MCF 10A (cell line): ENCODE data around the gene RNF208. TPM values are rescaled to one million over a fixed set of nuclear protein-coding genes. Genes with fewer than 3 reads are reported as not detected.
A peak's percentile ranks its signal among the peaks of the same experiment; 100 is the strongest.

Experiments used
- BruUV-seq: library from RNA; stranded (reverse); fragments of 400-500 nt; replicated peaks from 2 replicates; lab custom pipeline; 2021; lab: Mats Ljungman, UMichigan
- CTCF ChIA-PET: fragments of 300-600 bp; sonication (Branson Sonifier 250); formaldehyde crosslinking; extraction: SDS; loops from one replicate; lab custom pipeline; 2021; ENCODE audit warnings: antibody characterized with exemption, inconsistent platforms; lab: Yijun Ruan, JAX
- POLR2A ChIA-PET: fragments of 300-600, 350-650 bp; sonication (Branson Sonifier 250); formaldehyde crosslinking; extraction: SDS; loops from one replicate; lab custom pipeline; 2020; ENCODE audit warnings: antibody characterized with exemption, inconsistent platforms; lab: Yijun Ruan, JAX
- DNase-seq: peaks from one replicate; pipeline ENCODE4 v3.0.0-alpha.2; 2018; ENCODE audit not compliant: unreplicated experiment
- H3K27ac Mint-ChIP-seq: one replicate; pipeline ENCODE4 v1.8.0; 2022; ENCODE audit warnings: mild to moderate bottlenecking, low read depth, mixed read lengths; ENCODE audit not compliant: unreplicated experiment
- H3K27me3 Mint-ChIP-seq: one replicate; pipeline ENCODE4 v1.8.0; 2022; ENCODE audit warnings: mixed read lengths; ENCODE audit not compliant: insufficient read depth, unreplicated experiment
- H3K36me3 Mint-ChIP-seq: one replicate; pipeline ENCODE4 v1.8.0; 2022; ENCODE audit warnings: mild to moderate bottlenecking, moderate library complexity, mixed read lengths; ENCODE audit not compliant: insufficient read depth, unreplicated experiment
- H3K4me1 Mint-ChIP-seq: one replicate; pipeline ENCODE4 v1.8.0; 2022; ENCODE audit warnings: mixed read lengths; ENCODE audit not compliant: insufficient read depth, unreplicated experiment
- H3K4me3 Mint-ChIP-seq: one replicate; pipeline ENCODE4 v1.8.0; 2022; ENCODE audit warnings: mild to moderate bottlenecking, moderate library complexity, mixed read lengths; ENCODE audit not compliant: unreplicated experiment
- H3K9me3 Mint-ChIP-seq: one replicate; pipeline ENCODE4 v1.8.0; 2022; ENCODE audit warnings: mixed read lengths; ENCODE audit not compliant: unreplicated experiment
- intact Hi-C: fragments of 100-400 bp; cut with micrococcal nuclease; formaldehyde crosslinking; loops from 2 replicates; pipeline ENCODE4 v1.14.1; 2022
- total RNA-seq: library from RNA; stranded (reverse); gene quantifications from 2 replicates; pipeline ENCODE4 v1.2.3, GENCODE V29; 2022
- TF ChIP-seq, protein P1 (sequence below): fragments of 200-600 bp; IDR thresholded peaks from one replicate; pipeline ENCODE4 v1.8.0; 2022; ENCODE audit warnings: antibody characterized with exemption, mild to moderate bottlenecking; ENCODE audit not compliant: unreplicated experiment

Gene RNF208
- total RNA-seq, 1 experiment from 2014 or later: 2.5 TPM

- CTCF ChIA-PET: interaction anchor here (0.6 to 2.4 kb wide), 15 partner anchors 11 to 160 kb away, joined by 3 to 11 read pairs (median 3); partner anchors contain the start of genes CYSRT1, RNF224 and TPRN
- Mint-ChIP-seq H3K27me3 (no peaks in the 10 kb centered on the region), H3K4me3 (peak overlapping the region; percentile 94), H3K4me1 (peaks cover 10% of the 10 kb centered on the region), H3K36me3 (peaks cover 20% of the 10 kb centered on the region), H3K27ac (peak overlapping the region; percentile 95), H3K9me3 (no peaks in the 10 kb centered on the region)
- DNase-seq: no peak
- POLR2A ChIA-PET: interaction anchor here (0.6 to 3.7 kb wide), 28 partner anchors 8 to 599 kb away, joined by 3 to 57 read pairs (median 4); partner anchors contain the start of genes CYSRT1, LRRC26, MAN1B1 and NDOR1
- BruUV-seq: TSS peak; percentile 87
- intact Hi-C loops: loop anchor here (1.0 to 2.0 kb wide), 2 partner anchors 38 to 51 kb away; partner anchors contain the start of genes RNF224 and TUBB4B
- TF ChIP-seq, protein P1, sequence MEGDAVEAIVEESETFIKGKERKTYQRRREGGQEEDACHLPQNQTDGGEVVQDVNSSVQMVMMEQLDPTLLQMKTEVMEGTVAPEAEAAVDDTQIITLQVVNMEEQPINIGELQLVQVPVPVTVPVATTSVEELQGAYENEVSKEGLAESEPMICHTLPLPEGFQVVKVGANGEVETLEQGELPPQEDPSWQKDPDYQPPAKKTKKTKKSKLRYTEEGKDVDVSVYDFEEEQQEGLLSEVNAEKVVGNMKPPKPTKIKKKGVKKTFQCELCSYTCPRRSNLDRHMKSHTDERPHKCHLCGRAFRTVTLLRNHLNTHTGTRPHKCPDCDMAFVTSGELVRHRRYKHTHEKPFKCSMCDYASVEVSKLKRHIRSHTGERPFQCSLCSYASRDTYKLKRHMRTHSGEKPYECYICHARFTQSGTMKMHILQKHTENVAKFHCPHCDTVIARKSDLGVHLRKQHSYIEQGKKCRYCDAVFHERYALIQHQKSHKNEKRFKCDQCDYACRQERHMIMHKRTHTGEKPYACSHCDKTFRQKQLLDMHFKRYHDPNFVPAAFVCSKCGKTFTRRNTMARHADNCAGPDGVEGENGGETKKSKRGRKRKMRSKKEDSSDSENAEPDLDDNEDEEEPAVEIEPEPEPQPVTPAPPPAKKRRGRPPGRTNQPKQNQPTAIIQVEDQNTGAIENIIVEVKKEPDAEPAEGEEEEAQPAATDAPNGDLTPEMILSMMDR: no peak
Measured at GRCh38 chr9:137189297-137190295, 32.4 kb downstream of the RNF208 start.

DNA sequence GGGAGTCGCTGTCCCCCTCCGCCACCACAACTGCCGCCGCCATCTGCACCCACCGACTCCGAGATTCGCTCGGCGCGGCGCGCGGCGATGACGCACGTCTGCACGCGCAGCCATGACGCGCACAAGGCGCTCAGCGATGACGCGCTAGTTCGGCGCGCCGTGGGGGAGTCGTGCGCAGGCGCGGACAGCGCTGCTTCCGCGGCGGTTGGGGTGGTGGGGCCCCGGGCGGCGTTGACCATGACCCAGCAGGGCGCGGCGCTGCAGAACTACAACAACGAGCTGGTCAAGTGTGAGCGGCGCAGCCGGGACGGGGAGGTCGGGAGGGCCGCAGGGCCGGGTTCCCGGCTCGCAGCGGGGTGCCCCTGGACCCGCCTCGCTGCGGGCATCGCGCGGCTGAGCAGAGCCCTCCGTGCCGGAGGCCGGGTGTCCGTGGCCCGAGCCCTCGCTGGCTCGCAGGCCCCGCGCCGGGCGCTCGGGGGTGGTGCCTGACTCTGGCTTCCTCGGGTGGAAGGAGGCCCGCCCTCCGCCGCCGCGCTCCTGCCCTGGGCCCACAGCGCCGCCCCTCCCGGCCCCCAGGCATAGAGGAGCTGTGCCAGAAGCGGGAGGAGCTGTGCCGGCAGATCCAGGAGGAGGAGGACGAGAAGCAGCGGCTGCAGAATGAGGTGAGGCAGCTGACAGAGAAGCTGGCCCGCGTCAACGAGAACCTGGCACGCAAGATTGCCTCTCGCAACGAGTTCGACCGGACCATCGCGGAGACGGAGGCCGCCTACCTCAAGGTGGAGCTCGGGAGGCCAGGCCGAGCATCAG is 33.3 kb downstream of the RNF208 start, which contains the start of the genes ANAPC2 and SSNA1:
Gene ANAPC2 (minus strand): TSS at position 71 of the 807 bp plus-strand sequence. CDS start 28 bp downstream, at position 43.
Gene SSNA1 (plus strand): TSS at position 187 of the 807 bp plus-strand sequence. CDS start 51 bp downstream, at position 238.
- ChIA-PET CTCF (interaction anchor here (0.6 to 2.4 kb wide), 15 partner anchors 12 to 159 kb away, joined by 3 to 11 read pairs (median 3); partner anchors contain the start of genes CYSRT1, NDOR1, RNF224 and TMEM203), POLR2A (interaction anchor here (0.6 to 3.7 kb wide), 30 partner anchors 7 to 1069 kb away, joined by 3 to 57 read pairs (median 4); partner anchors contain the start of genes CYSRT1, LRRC26, MAN1B1 and NDOR1)
- Mint-ChIP-seq H3K4me3 (peak within 1 kb of the TSS; percentile 94), H3K27ac (peak within 1 kb of the TSS; percentile 95), H3K4me1 (peaks cover 10% of the 10 kb centered on the region), H3K27me3 (no peaks in the 10 kb centered on the region), H3K36me3 (peaks cover 20% of the 10 kb centered on the region), H3K9me3 (no peaks in the 10 kb centered on the region)
- TF ChIP-seq, protein P1: peak; percentile 25
- no TSS peak for BruUV-seq
- intact Hi-C loops: loop anchor here (1.0 to 2.0 kb wide), 2 partner anchors 39 to 52 kb away; partner anchors contain the start of genes RNF224 and TUBB4B
- DNase-seq: peak; percentile 91

- H3K27me3 Mint-ChIP-seq: no peaks in the 10 kb centered on the region
- no peaks in the 10 kb centered on the region for H3K9me3 Mint-ChIP-seq
- TF ChIP-seq, protein P1: no peak
- H3K36me3 Mint-ChIP-seq: peaks cover 26% of the 10 kb centered on the region
- H3K4me3 Mint-ChIP-seq: peak overlapping the region; percentile 94
- ChIA-PET CTCF (interaction anchor here (0.6 to 2.4 kb wide), 6 partner anchors 17 to 96 kb away, joined by 3 to 11 read pairs (median 4); partner anchors contain the start of genes NDOR1, RNF224 and TMEM203), POLR2A (interaction anchor here (0.6 to 3.7 kb wide), 20 partner anchors 10 to 1069 kb away, joined by 3 to 57 read pairs (median 6); partner anchors contain the start of genes CYSRT1, GRIN1, MAN1B1 and NDOR1)
- H3K4me1 Mint-ChIP-seq: peaks cover 10% of the 10 kb centered on the region
- intact Hi-C loops: loop anchor here (2.0 kb wide), 1 partner anchor 53 kb away; the partner anchor contains the start of gene TUBB4B
- peak overlapping the region; percentile 95 for H3K27ac Mint-ChIP-seq
- BruUV-seq: no TSS peak
- DNase-seq: no peak
Measured at GRCh38 chr9:137188086-137188489, 34.0 kb downstream of the RNF208 start.
